Activated CD8-positive, alpha-beta memory T cell treated with anti-CD3 and anti-CD28 coated beads for 24 hours (primary cell): ENCODE data around the gene WDSUB1.

ENCODE experiments used
- DNase-seq: peaks from one replicate; pipeline ENCODE4 v3.0.0-alpha.2; 2020

Gene WDSUB1

GRCh38 chr2:159194241-159194640, 92.3 kb downstream of the WDSUB1 start:
- DNase-seq = no peak

DNA sequence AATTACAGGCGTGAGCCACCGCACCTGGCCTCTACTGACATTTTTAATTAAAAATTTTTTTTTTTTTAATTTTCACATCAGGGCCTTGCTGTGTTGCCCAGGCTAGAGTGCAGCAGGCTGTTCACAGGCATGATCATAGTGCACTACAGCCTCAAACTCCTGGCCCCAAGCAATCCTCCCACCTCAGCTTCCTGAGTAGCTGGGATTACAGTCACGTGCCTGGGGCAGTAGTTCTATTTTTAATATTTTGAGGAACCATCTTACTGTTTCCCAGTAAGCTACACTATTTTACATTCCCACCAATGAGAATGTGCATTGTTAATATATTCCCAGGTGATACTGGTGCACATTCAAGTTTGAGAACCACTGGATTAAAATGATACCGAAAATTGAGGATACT, 92.7 kb downstream of the WDSUB1 start:
- DNase-seq = no peak

- DNase-seq = no peak
Observed at GRCh38 chr2:159192371-159192918, 94.1 kb downstream of the WDSUB1 start.

DNA sequence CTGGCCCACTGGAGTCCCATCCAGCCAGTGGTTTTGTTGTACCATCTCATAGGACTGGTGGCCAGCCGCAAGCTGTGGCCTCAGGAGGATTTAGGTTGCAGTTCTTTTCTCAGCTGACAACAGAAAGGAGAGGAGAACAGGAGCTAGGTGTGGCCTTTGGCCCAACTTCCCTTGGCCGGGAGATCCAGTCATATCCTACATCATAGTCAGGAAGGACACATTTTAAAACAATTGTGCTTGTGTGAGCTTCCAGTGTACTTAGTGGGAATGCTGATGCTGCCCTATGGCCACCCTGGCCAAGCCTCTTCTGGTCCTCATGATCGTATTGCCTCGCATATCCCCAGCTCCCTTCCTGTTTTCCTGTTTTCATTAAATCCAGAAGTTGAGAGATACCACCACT, 98.1 kb downstream of the WDSUB1 start:
- DNase-seq = no peak

DNA sequence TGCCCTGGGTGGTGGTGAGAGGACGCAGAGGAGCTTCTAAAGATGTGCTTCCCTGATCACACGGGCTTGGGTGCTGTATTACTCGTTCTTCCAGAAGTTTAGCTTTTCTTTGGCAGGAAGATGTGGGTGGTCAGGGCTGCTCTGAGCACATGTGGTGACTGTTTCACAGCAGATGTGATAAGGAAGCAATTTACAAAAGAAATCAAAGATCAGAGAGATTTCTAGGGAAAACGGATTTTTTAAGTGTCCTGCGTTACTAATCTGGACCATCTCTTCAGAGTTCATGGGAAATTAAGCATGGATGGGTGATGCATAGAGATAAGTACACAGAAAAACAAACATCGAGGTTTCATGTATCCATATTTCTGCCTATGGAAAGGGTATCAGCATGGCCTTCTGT, 99.4 kb downstream of the WDSUB1 start:
- no peak for DNase-seq

GRCh38 chr2:159186462-159186861, 100.0 kb downstream of the WDSUB1 start:
- no peak for DNase-seq
